ENCODE data around the gene BOD1L1. TPM values are rescaled to one million over a fixed set of nuclear protein-coding genes. Genes with fewer than 3 reads are reported as not detected.

The BOD1L1 gene
- total and polyA plus RNA-seq, 7 donors: 6.0 to 19.3 (median 13.7) TPM

- TF ChIP-seq, protein P1, sequence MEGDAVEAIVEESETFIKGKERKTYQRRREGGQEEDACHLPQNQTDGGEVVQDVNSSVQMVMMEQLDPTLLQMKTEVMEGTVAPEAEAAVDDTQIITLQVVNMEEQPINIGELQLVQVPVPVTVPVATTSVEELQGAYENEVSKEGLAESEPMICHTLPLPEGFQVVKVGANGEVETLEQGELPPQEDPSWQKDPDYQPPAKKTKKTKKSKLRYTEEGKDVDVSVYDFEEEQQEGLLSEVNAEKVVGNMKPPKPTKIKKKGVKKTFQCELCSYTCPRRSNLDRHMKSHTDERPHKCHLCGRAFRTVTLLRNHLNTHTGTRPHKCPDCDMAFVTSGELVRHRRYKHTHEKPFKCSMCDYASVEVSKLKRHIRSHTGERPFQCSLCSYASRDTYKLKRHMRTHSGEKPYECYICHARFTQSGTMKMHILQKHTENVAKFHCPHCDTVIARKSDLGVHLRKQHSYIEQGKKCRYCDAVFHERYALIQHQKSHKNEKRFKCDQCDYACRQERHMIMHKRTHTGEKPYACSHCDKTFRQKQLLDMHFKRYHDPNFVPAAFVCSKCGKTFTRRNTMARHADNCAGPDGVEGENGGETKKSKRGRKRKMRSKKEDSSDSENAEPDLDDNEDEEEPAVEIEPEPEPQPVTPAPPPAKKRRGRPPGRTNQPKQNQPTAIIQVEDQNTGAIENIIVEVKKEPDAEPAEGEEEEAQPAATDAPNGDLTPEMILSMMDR (IDR thresholded peaks at IDR 0.05): no peak
- peaks cover 0 to 56% (median 25%) of the 10 kb centered on the region in 3 donors for H3K27me3 ChIP-seq (ENCODE audit: insufficient read depth in 3 of 3, low read length in 2 of 3)
- intact Hi-C loops (cut with DNase I): no loop called here
Measured at GRCh38 chr4:13521047-13521446, 106.5 kb downstream of the BOD1L1 start.

More at GRCh38 chr4:13521047-13521446, 106.5 kb downstream of the BOD1L1 start:
- no peak overlapping the region for H3K27ac ChIP-seq
- 40 to 44% (median 42%) methylated on average over 2 of the region's 2 CpGs for WGBS, 3 donors
- H3K4me1 ChIP-seq: no peaks in the 10 kb centered on the region
- no peak for DNase-seq
- no peaks in the 10 kb centered on the region for H3K36me3 ChIP-seq (ENCODE audit: insufficient read depth in 1 of 2, low read depth in 1 of 2)
- H3K4me3 ChIP-seq: no peak overlapping the region
- no peak for ATAC-seq
- H3K9me3 ChIP-seq: peaks cover 10% of the 10 kb centered on the region

Other genes with a start within 250 kb of the BOD1L1 start
- 1 to 10 TPM; 5.1 to 6.9 (median 5.8) TPM for gene RAB28, start 143.4 kb downstream of the BOD1L1 start, total RNA-seq
- gene RAB28, start 143.4 kb downstream of the BOD1L1 start, polyA plus RNA-seq: 1 to 10 TPM; 5.2 to 9.0 (median 7.8) TPM
- gene NKX3-2, start 83.2 kb downstream of the BOD1L1 start, total RNA-seq: under 1 TPM in 1 of 4 donors, not detected in 3; 0.08 TPM
- under 1 TPM in 1 of 3 donors, not detected in 2; 0.01 TPM for gene NKX3-2, start 83.2 kb downstream of the BOD1L1 start, polyA plus RNA-seq

All from psoas muscle (tissue), 8 donors.